SU-DHL-6 (cell line): ENCODE data around the gene ARF6.

Source experiments
- H2AFZ ChIP-seq: fragments of 200-600 bp; sonication (generic); 2 replicates; pipeline ENCODE4 v1.6.1; 2014; ENCODE audit warnings: low read depth, mild to moderate bottlenecking, moderate library complexity, mixed read lengths, antibody characterized with exemption, low read length; ENCODE audit not compliant: severe bottlenecking
- H3F3A ChIP-seq: fragments of 200-600 bp; shearing (Covaris generic); 2 replicates; pipeline ENCODE4 v1.6.0; 2016; ENCODE audit warnings: antibody characterized with exemption, mild to moderate bottlenecking; ENCODE audit not compliant: insufficient read depth
- H3K27ac ChIP-seq: fragments of 200-600 bp; sonication (generic); 2 replicates; pipeline ENCODE4 v1.5.1; 2016; ENCODE audit warnings: low read depth, mild to moderate bottlenecking, low read length, moderate library complexity, mixed read lengths
- H3K27me3 ChIP-seq: fragments of 200-600 bp; sonication (generic), shearing (Covaris generic); 2 replicates; pipeline ENCODE4 v1.6.0; 2014; ENCODE audit warnings: mild to moderate bottlenecking, low read length
- H3K36me3 ChIP-seq: fragments of 200-600 bp; sonication (generic); 2 replicates; pipeline ENCODE4 v1.6.1; 2014; ENCODE audit warnings: mild to moderate bottlenecking, low read length, mixed read lengths
- H3K4me2 ChIP-seq: fragments of 300-600, 200-600 bp; shearing (Covaris generic), sonication (generic); 2 replicates; pipeline ENCODE4 v1.6.0; 2014; ENCODE audit warnings: low read length, low read depth, mild to moderate bottlenecking; ENCODE audit not compliant: poor library complexity, severe bottlenecking
- H3K4me3 ChIP-seq: fragments of 200-600 bp; sonication (generic); 2 replicates; pipeline ENCODE4 v1.5.1; 2014; ENCODE audit warnings: antibody characterized with exemption, low read length, mild to moderate bottlenecking, mixed read lengths; ENCODE audit not compliant: insufficient read depth, poor library complexity, severe bottlenecking
- H3K79me2 ChIP-seq: fragments of 200-600 bp; sonication (generic); 2 replicates; pipeline ENCODE4 v1.6.1; 2014; ENCODE audit warnings: mild to moderate bottlenecking, low read length, moderate library complexity; ENCODE audit not compliant: insufficient read depth
- H3K9ac ChIP-seq: fragments of 200-600 bp; sonication (generic); 2 replicates; pipeline ENCODE4 v1.7.0; 2014; ENCODE audit warnings: mild to moderate bottlenecking, low read length
- H3K9me2 ChIP-seq: fragments of 200-600 bp; sonication (generic); replicated peaks from 2 replicates; pipeline ENCODE4 v1.6.1; 2014; ENCODE audit warnings: low read length; ENCODE audit not compliant: insufficient read depth
- H3K9me3 ChIP-seq: fragments of 200-600 bp; sonication (generic); 2 replicates; pipeline ENCODE4 v1.6.1; 2014; ENCODE audit warnings: low read length, mixed read lengths; ENCODE audit not compliant: insufficient read depth
- H4K20me1 ChIP-seq: fragments of 200-600 bp; sonication (generic); 2 replicates; pipeline ENCODE4 v1.6.1; 2014; ENCODE audit warnings: low read depth, mild to moderate bottlenecking, antibody characterized with exemption, low read length, moderate library complexity, mixed read lengths
- EZH2phosphoT487 ChIP-seq: fragments of 200-600 bp; sonication (generic), shearing (Covaris generic); conservative IDR thresholded peaks from 2 replicates; pipeline ENCODE4 v1.6.1; 2018; ENCODE audit warnings: mild to moderate bottlenecking, antibody characterized with exemption, low read length, moderate library complexity, mixed read lengths
- TF ChIP-seq, protein P1 (sequence below): fragments of 200-600 bp; sonication (generic); IDR thresholded peaks from one replicate; pipeline ENCODE4 v1.5.1; 2017; ENCODE audit warnings: antibody characterized with exemption, mild to moderate bottlenecking, low read length, moderate library complexity; ENCODE audit not compliant: insufficient read depth, poor library complexity, severe bottlenecking

ARF6 gene

DNA sequence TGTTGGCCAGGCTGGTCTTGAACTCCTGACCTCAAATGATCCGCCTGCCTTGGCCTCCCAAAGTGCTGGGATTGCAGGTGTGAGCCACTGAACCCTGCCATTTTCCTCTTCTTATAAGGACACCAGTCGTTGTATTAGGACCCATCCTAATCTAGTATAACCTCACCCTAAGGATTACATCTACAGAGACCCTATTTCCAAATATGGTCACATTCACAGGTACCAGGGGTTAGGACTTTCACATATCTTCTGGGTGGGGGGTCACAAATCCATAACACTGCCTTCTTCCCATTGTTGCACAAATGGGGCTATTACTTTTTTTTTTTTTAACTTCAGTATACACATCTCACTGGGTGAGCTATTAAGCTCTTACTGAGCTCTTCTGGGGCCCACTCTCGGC, 38.6 kb downstream of the ARF6 start:
- Histone ChIP-seq H3K27me3 (no peaks in the 10 kb centered on the region), H3K79me2 (no peaks in the 10 kb centered on the region), H4K20me1 (no peaks in the 10 kb centered on the region), H3K4me3 (no peak overlapping the region), H3K9ac (no peak overlapping the region), H2AFZ (no peak overlapping the region), H3K36me3 (no peaks in the 10 kb centered on the region), H3K4me2 (no peak overlapping the region), H3K9me3 (no peaks in the 10 kb centered on the region), H3K9me2 (no peaks in the 10 kb centered on the region), H3K27ac (peak overlapping the region; percentile 29; the same call in 1 of the 2 replicates), H3F3A (peaks cover 17% of the 10 kb centered on the region)
- TF ChIP-seq EZH2phosphoT487 = no peak
- TF ChIP-seq, protein P1, sequence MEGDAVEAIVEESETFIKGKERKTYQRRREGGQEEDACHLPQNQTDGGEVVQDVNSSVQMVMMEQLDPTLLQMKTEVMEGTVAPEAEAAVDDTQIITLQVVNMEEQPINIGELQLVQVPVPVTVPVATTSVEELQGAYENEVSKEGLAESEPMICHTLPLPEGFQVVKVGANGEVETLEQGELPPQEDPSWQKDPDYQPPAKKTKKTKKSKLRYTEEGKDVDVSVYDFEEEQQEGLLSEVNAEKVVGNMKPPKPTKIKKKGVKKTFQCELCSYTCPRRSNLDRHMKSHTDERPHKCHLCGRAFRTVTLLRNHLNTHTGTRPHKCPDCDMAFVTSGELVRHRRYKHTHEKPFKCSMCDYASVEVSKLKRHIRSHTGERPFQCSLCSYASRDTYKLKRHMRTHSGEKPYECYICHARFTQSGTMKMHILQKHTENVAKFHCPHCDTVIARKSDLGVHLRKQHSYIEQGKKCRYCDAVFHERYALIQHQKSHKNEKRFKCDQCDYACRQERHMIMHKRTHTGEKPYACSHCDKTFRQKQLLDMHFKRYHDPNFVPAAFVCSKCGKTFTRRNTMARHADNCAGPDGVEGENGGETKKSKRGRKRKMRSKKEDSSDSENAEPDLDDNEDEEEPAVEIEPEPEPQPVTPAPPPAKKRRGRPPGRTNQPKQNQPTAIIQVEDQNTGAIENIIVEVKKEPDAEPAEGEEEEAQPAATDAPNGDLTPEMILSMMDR = no peak

DNA sequence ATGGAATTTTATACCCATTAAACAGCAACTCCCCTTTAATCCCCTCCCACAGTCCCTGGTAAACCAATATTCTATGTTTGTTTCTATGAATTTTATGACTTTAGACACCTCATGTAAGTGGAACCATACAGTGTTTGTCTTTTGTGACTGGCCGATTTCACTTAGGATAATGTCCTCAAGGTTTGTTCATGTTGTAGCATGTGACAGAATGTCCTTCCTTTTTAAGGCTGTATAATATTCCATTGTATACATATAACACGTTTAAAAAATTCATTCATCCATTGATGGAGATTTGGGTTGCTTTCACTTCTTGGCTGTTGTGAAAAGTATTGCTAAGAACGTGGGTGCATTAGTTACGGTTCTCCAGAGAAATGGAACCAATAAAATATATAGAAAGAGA, 40.2 kb downstream of the ARF6 start:
- Histone ChIP-seq H3K9me3 (no peaks in the 10 kb centered on the region; the same call in 1 of the 2 replicates), H3K9ac (no peak overlapping the region), H3K27ac (no peak overlapping the region), H4K20me1 (no peaks in the 10 kb centered on the region), H3K4me2 (no peak overlapping the region), H2AFZ (no peak overlapping the region), H3F3A (peaks cover 17% of the 10 kb centered on the region), H3K9me2 (no peaks in the 10 kb centered on the region), H3K36me3 (no peaks in the 10 kb centered on the region), H3K4me3 (no peak overlapping the region), H3K79me2 (no peaks in the 10 kb centered on the region), H3K27me3 (no peaks in the 10 kb centered on the region)
- TF ChIP-seq, protein P1 = no peak
- no peak for TF ChIP-seq EZH2phosphoT487

DNA sequence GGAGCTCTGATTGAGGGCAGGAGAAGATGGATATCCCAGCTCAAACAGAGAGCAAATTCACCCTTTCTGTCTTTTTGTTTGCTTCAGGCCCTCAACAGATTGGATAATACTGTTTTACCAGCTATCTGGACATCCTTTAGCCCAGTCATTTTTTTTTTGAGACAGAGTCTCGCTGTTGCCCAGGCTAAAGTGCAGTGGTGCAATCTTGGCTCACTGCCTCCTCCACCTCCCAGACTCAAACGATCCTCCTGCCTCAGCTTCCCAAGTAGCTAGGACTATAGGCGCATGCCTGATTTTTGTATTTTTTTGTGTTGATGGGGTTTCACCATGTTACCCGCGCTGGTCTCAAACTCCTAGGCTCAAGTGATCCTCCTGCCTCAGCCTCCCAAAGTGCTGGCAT, 40.8 kb downstream of the ARF6 start:
- H3K9ac ChIP-seq = no peak overlapping the region
- H3K27me3 ChIP-seq = no peaks in the 10 kb centered on the region
- no peaks in the 10 kb centered on the region for H3K9me2 ChIP-seq
- TF ChIP-seq, protein P1 = no peak
- no peak for TF ChIP-seq EZH2phosphoT487
- no peak overlapping the region for H3K4me2 ChIP-seq
- H3K79me2 ChIP-seq = no peaks in the 10 kb centered on the region
- no peaks in the 10 kb centered on the region; the same call in 1 of the 2 replicates for H3K9me3 ChIP-seq
- H3K4me3 ChIP-seq = no peak overlapping the region
- H3K27ac ChIP-seq = no peak overlapping the region
- H3K36me3 ChIP-seq = no peaks in the 10 kb centered on the region
- no peaks in the 10 kb centered on the region for H4K20me1 ChIP-seq
- peaks cover 17% of the 10 kb centered on the region for H3F3A ChIP-seq
- H2AFZ ChIP-seq = no peak overlapping the region

DNA sequence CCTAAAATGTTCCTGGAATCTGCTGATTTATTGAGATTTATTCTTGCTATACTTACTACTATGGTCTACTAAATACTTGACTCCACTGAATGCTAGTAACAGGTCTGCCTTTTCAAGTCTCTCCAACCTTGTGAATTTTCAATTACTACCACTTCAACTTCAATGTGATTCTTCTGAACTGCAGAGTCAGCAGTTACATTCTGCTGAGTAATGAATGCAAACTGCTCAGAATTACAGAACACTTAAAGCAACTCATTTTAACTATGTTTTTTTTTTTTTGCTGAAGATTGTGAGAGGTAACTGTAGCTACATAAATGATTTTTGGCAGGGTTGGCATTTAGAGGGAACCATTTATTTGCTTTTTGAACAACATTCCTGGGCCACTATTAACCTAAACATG, 41.8 kb downstream of the ARF6 start:
- H3K9ac ChIP-seq = no peak overlapping the region
- no peak overlapping the region for H3K4me3 ChIP-seq
- no peaks in the 10 kb centered on the region; the same call in 1 of the 2 replicates for H3K9me3 ChIP-seq
- H3K79me2 ChIP-seq = no peaks in the 10 kb centered on the region
- no peak overlapping the region for H3K4me2 ChIP-seq
- no peak overlapping the region for H2AFZ ChIP-seq
- H3K9me2 ChIP-seq = no peaks in the 10 kb centered on the region
- no peaks in the 10 kb centered on the region for H4K20me1 ChIP-seq
- H3F3A ChIP-seq = peaks cover 17% of the 10 kb centered on the region
- H3K27me3 ChIP-seq = no peaks in the 10 kb centered on the region
- H3K36me3 ChIP-seq = no peaks in the 10 kb centered on the region
- no peak overlapping the region for H3K27ac ChIP-seq
- TF ChIP-seq, protein P1 = no peak
- no peak for TF ChIP-seq EZH2phosphoT487
